Neural crest cell (in vitro differentiated cells): ENCODE data around the gene HTATSF1. TPM values are rescaled to one million over a fixed set of nuclear protein-coding genes. Genes with fewer than 3 reads are reported as not detected.

Experiments used
- DNase-seq: peaks from one replicate; pipeline ENCODE4 v3.0.0; 2021; ENCODE audit warnings: low read depth, mixed read lengths, low spot score
- H3K27ac Mint-ChIP-seq: one replicate; pipeline ENCODE4 v1.8.0; 2021; ENCODE audit warnings: mild to moderate bottlenecking, mixed read lengths; ENCODE audit not compliant: unreplicated experiment
- H3K27me3 Mint-ChIP-seq: 2 replicates; pipeline ENCODE4 v1.8.0; 2021; ENCODE audit warnings: low read depth, mild to moderate bottlenecking, mixed read lengths
- H3K36me3 Mint-ChIP-seq: 2 replicates; pipeline ENCODE4 v1.8.0; 2021; ENCODE audit warnings: low read depth, mild to moderate bottlenecking, mixed read lengths
- H3K4me1 Mint-ChIP-seq: 2 replicates; pipeline ENCODE4 v1.8.0; 2021; ENCODE audit warnings: mixed read lengths
- H3K4me3 Mint-ChIP-seq: one replicate; pipeline ENCODE4 v1.8.0; 2021; ENCODE audit warnings: mild to moderate bottlenecking, mixed read lengths
- H3K9me3 Mint-ChIP-seq: 2 replicates; pipeline ENCODE4 v1.8.0; 2021; ENCODE audit warnings: mixed read lengths
- total RNA-seq: library from RNA; stranded (reverse); gene quantifications from 2 replicates; pipeline ENCODE4 v1.2.1, GENCODE V29; 2021
- TF ChIP-seq, protein P1 (sequence below): fragments of 200-600 bp; sonication (generic); conservative IDR thresholded peaks from 2 replicates; pipeline ENCODE4 v1.5.0; 2021; ENCODE audit warnings: antibody characterized with exemption, mild to moderate bottlenecking

Gene HTATSF1
- total RNA-seq, 1 donor from 2014 or later = 69.1 TPM

GRCh38 chrX:136528645-136529315 is 31.4 kb downstream of the HTATSF1 start:
- Mint-ChIP-seq H3K27ac (no peak overlapping the region), H3K36me3 (no peaks in the 10 kb centered on the region)

DNA sequence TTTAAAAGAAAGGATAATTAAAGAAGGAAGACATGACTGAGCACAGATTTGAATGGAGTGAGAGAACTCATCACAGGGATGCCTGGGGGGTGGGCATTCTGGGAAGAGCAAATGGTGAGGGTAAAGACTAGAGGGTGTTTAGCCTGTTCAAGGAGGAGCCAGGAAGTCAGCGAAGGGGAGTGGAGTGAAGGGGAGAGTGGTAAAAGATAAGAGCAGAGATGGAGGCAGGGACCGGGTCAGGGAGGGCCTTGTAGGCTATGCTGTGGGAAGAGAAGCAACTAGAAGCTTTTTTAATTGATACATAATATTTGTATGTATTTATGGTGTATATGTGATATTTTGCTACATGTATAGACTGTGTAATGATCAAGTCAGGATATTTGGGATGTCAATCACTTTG is 32.4 kb downstream of the HTATSF1 start:
- Mint-ChIP-seq H3K27me3 (no peaks in the 10 kb centered on the region), H3K9me3 (peaks cover 5% of the 10 kb centered on the region), H3K4me3 (no peak overlapping the region), H3K4me1 (peaks cover 5% of the 10 kb centered on the region), H3K36me3 (no peaks in the 10 kb centered on the region), H3K27ac (no peak overlapping the region)
- DNase-seq = no peak
- TF ChIP-seq, protein P1, sequence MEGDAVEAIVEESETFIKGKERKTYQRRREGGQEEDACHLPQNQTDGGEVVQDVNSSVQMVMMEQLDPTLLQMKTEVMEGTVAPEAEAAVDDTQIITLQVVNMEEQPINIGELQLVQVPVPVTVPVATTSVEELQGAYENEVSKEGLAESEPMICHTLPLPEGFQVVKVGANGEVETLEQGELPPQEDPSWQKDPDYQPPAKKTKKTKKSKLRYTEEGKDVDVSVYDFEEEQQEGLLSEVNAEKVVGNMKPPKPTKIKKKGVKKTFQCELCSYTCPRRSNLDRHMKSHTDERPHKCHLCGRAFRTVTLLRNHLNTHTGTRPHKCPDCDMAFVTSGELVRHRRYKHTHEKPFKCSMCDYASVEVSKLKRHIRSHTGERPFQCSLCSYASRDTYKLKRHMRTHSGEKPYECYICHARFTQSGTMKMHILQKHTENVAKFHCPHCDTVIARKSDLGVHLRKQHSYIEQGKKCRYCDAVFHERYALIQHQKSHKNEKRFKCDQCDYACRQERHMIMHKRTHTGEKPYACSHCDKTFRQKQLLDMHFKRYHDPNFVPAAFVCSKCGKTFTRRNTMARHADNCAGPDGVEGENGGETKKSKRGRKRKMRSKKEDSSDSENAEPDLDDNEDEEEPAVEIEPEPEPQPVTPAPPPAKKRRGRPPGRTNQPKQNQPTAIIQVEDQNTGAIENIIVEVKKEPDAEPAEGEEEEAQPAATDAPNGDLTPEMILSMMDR = no peak

More at GRCh38 chrX:136528645-136529315, 31.4 kb downstream of the HTATSF1 start:
- no peak overlapping the region for H3K4me3 Mint-ChIP-seq
- peaks cover 5% of the 10 kb centered on the region for H3K4me1 Mint-ChIP-seq
- H3K9me3 Mint-ChIP-seq = peaks cover 7% of the 10 kb centered on the region
- no peak for DNase-seq
- TF ChIP-seq, protein P1 = no peak
- no peaks in the 10 kb centered on the region for H3K27me3 Mint-ChIP-seq

- peaks cover 5% of the 10 kb centered on the region for H3K27me3 Mint-ChIP-seq
- no peaks in the 10 kb centered on the region for H3K36me3 Mint-ChIP-seq
- H3K4me1 Mint-ChIP-seq = peaks cover 5% of the 10 kb centered on the region
- DNase-seq = no peak
- H3K9me3 Mint-ChIP-seq = peaks cover 9% of the 10 kb centered on the region
- H3K27ac Mint-ChIP-seq = no peak within 1 kb of the TSS
- no peak within 1 kb of the TSS for H3K4me3 Mint-ChIP-seq
- TF ChIP-seq, protein P1 = no peak
Measured at GRCh38 chrX:136531951-136532350, 34.6 kb downstream of the HTATSF1 start, which contains the start of gene VGLL1. TSS of gene VGLL1 (plus strand) at chrX:136532215. CDS start at chrX:136536021, 3,806 bp downstream.

DNA sequence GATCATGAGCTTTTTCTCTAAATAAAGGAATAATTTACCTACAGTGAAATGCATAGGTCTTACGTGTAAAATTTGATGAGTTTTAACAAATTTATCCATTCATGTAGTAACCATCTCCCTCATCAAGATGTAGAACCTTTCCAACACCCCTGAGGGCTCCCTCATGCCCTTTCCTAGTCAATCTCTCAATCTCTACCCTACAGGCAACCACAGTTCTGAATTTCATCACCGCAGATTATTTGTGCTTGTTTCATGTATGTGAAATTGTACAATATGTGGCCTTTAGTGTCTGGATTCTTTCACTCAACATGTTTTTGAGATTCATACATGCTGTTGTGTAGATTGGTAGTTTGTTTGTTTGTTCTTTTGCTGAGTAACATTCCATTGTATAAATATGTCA is 36.7 kb downstream of the HTATSF1 start:
- Mint-ChIP-seq H3K9me3 (peaks cover 9% of the 10 kb centered on the region), H3K27ac (no peak overlapping the region), H3K4me3 (no peak overlapping the region), H3K36me3 (no peaks in the 10 kb centered on the region), H3K27me3 (peaks cover 5% of the 10 kb centered on the region), H3K4me1 (peaks cover 5% of the 10 kb centered on the region)
- TF ChIP-seq, protein P1 = no peak
- no peak for DNase-seq

DNA sequence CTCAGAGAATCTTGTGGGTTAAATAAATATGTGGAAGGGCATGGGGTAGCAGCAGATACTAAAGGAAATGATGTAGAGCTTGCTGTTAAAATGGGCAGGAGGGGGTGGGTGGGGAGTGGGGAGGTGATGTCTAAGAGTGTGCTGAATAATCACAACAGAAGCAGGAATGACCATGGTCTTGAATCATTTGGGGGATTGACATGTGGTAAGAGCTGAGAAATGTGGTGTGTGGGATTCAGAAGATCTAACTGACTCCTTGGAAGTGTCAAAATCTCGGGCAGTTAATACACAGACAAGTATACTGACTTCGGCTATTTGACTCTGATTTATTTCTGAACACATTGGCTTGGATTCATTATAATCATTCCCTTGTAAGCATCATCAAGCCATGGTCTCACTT is 41.4 kb downstream of the HTATSF1 start:
- H3K4me1 Mint-ChIP-seq = peaks cover 8% of the 10 kb centered on the region
- peaks cover 5% of the 10 kb centered on the region for H3K27me3 Mint-ChIP-seq
- no peaks in the 10 kb centered on the region for H3K36me3 Mint-ChIP-seq
- no peak for DNase-seq
- H3K9me3 Mint-ChIP-seq = peaks cover 4% of the 10 kb centered on the region
- H3K27ac Mint-ChIP-seq = no peak overlapping the region
- H3K4me3 Mint-ChIP-seq = no peak overlapping the region
- TF ChIP-seq, protein P1 = no peak
